GM19463 (cell line): ENCODE measurements around the gene GID8.

Experiments
- ATAC-seq: cut with Tn5 transposase; IDR thresholded peaks from one replicate; pipeline ENCODE4 v1.9.1; 2021; ENCODE audit warnings: mild to moderate bottlenecking, moderate library complexity; ENCODE audit not compliant: unreplicated experiment

Gene GID8

GRCh38 chr20:62941792-62942191 is 3.8 kb downstream of the GID8 start:
- ATAC-seq = no peak

GRCh38 chr20:62942456-62942855 is 4.5 kb downstream of the GID8 start:
- ATAC-seq = no peak

GRCh38 chr20:62943396-62943795 is 5.4 kb downstream of the GID8 start:
- no peak for ATAC-seq

- ATAC-seq = no peak
Observed at GRCh38 chr20:62944184-62944583, 6.2 kb downstream of the GID8 start.

- no peak for ATAC-seq
Observed at GRCh38 chr20:62944746-62945145, 6.8 kb downstream of the GID8 start.

- no peak for ATAC-seq
Observed at GRCh38 chr20:62945771-62946339, 7.9 kb downstream of the GID8 start.

- ATAC-seq = no peak
Observed at GRCh38 chr20:62946918-62947317, 9.0 kb downstream of the GID8 start.

- no peak for ATAC-seq
Observed at GRCh38 chr20:62947532-62948300, 9.8 kb downstream of the GID8 start.

GRCh38 chr20:62949153-62949821 is 11.3 kb downstream of the GID8 start:
- ATAC-seq = no peak

- ATAC-seq = no peak
Observed at GRCh38 chr20:62949962-62950361, 12.0 kb downstream of the GID8 start.

GRCh38 chr20:62950741-62951140 is 12.8 kb downstream of the GID8 start:
- ATAC-seq = no peak

GRCh38 chr20:62951143-62951895 is 13.4 kb downstream of the GID8 start:
- ATAC-seq = no peak

GRCh38 chr20:62951896-62952372 is 14.0 kb downstream of the GID8 start:
- no peak for ATAC-seq

GRCh38 chr20:62952373-62952967 is 14.5 kb downstream of the GID8 start, which contains the start of gene SLC17A9:
Gene SLC17A9 (plus strand): TSS chr20:62952709. CDS start chr20:62952831, 122 bp downstream.
- peak; percentile 68 for ATAC-seq

- ATAC-seq = no peak
Observed at GRCh38 chr20:62952968-62953838, 15.3 kb downstream of the GID8 start.

- ATAC-seq = peak; percentile 71
Observed at GRCh38 chr20:62953839-62954703, 16.1 kb downstream of the GID8 start.

- ATAC-seq = no peak
Observed at GRCh38 chr20:62955519-62956386, 17.8 kb downstream of the GID8 start.
